DND-41 (cell line): Measurements from ENCODE around the gene CFAP54.

Source experiments
- EZH2 ChIP-seq: IDR thresholded peaks from 3 replicates; pipeline ENCODE4 v1.6.1; 2012; ENCODE audit warnings: borderline replicate concordance, low read depth, mild to moderate bottlenecking, moderate library complexity, low read length, inconsistent platforms; ENCODE audit not compliant: severe bottlenecking
- TF ChIP-seq, protein P1 (sequence below): IDR thresholded peaks from 2 replicates; pipeline ENCODE4 v1.5.1; 2012; ENCODE audit warnings: borderline replicate concordance, low read length, moderate library complexity, mild to moderate bottlenecking; ENCODE audit not compliant: poor library complexity, severe bottlenecking; ENCODE audit errors: extremely low read depth

DNA sequence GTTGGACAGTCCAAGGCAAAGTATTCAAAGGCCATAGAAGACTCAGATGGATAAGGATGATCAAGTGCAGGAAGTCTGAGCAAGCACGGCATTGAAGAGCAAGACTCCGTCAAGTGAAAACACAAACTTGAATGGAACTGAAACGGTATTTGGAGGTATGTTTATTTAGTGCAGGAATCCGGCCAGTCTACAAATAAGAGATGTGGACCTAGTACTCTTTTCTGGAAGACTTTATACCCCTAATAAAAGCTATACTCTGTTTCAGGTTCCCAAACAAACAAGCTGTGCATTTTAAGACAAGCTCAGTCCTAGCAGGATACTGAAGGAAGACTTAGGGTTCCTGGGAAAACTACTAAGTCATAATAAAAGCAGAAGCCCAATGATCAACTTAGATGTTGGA lies 316.9 kb downstream of the CFAP54 start:
- TF ChIP-seq, protein P1, sequence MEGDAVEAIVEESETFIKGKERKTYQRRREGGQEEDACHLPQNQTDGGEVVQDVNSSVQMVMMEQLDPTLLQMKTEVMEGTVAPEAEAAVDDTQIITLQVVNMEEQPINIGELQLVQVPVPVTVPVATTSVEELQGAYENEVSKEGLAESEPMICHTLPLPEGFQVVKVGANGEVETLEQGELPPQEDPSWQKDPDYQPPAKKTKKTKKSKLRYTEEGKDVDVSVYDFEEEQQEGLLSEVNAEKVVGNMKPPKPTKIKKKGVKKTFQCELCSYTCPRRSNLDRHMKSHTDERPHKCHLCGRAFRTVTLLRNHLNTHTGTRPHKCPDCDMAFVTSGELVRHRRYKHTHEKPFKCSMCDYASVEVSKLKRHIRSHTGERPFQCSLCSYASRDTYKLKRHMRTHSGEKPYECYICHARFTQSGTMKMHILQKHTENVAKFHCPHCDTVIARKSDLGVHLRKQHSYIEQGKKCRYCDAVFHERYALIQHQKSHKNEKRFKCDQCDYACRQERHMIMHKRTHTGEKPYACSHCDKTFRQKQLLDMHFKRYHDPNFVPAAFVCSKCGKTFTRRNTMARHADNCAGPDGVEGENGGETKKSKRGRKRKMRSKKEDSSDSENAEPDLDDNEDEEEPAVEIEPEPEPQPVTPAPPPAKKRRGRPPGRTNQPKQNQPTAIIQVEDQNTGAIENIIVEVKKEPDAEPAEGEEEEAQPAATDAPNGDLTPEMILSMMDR, result no peak
- no peak for TF ChIP-seq EZH2
